Astrocyte (in vitro differentiated cells and primary cell): ENCODE measurements around the gene UCHL1. TPM values are rescaled to one million over a fixed set of nuclear protein-coding genes. Genes with fewer than 3 reads are reported as not detected.

ENCODE experiments used
- DNase-seq: peaks from one replicate; pipeline ENCODE4 v3.0.0-alpha.2; 2010; ENCODE audit warnings: low read depth
- FAIRE-seq: peaks from 2 replicates; lab custom pipeline; 2011; peaks lifted over from hg19 to GRCh38; lab: Jason Lieb, UNC
- H2AFZ ChIP-seq: 2 replicates; pipeline ENCODE4 v1.6.0; 2012; ENCODE audit warnings: low read depth, low read length, inconsistent platforms
- H3K27ac ChIP-seq: 2 replicates; pipeline ENCODE4 v1.5.1; 2011; ENCODE audit warnings: low read depth, low read length, inconsistent platforms
- H3K27me3 ChIP-seq: 2 replicates; pipeline ENCODE4 v1.6.0; 2011; ENCODE audit warnings: low read length, inconsistent platforms; ENCODE audit not compliant: insufficient read depth
- H3K36me3 ChIP-seq: 2 replicates; pipeline ENCODE4 v1.5.1; 2011; ENCODE audit warnings: low read length, inconsistent platforms; ENCODE audit not compliant: insufficient read depth
- H3K4me1 ChIP-seq: 2 replicates; pipeline ENCODE4 v1.5.1; 2011; ENCODE audit warnings: low read length, inconsistent platforms; ENCODE audit not compliant: insufficient read depth
- H3K4me2 ChIP-seq: 2 replicates; pipeline ENCODE4 v1.6.0; 2012; ENCODE audit warnings: low read length, inconsistent platforms
- H3K4me3 ChIP-seq: 2 replicates; pipeline ENCODE4 v1.5.1; 2011; ENCODE audit warnings: low read depth, mild to moderate bottlenecking, low read length, inconsistent platforms; ENCODE audit not compliant: insufficient read depth
- H3K79me2 ChIP-seq: 2 replicates; pipeline ENCODE4 v1.6.0; 2012; ENCODE audit warnings: mild to moderate bottlenecking, low read length, inconsistent platforms; ENCODE audit not compliant: insufficient read depth
- H3K9ac ChIP-seq: 2 replicates; pipeline ENCODE4 v1.6.0; 2012; ENCODE audit warnings: mild to moderate bottlenecking, low read length, inconsistent platforms
- H3K9me3 ChIP-seq: 2 replicates; pipeline ENCODE4 v1.5.1; 2012; ENCODE audit warnings: low read depth, mild to moderate bottlenecking, low read length, inconsistent platforms; ENCODE audit not compliant: insufficient read depth
- H4K20me1 ChIP-seq: 2 replicates; pipeline ENCODE4 v1.6.0; 2012; ENCODE audit warnings: low read length, inconsistent platforms; ENCODE audit not compliant: insufficient read depth
- H3K27ac Mint-ChIP-seq: one replicate; pipeline ENCODE4 v1.8.0; 2021; ENCODE audit warnings: mild to moderate bottlenecking, mixed read lengths; ENCODE audit not compliant: unreplicated experiment
- H3K27me3 Mint-ChIP-seq: one replicate; pipeline ENCODE4 v1.8.0; 2021; ENCODE audit warnings: low read depth, mixed read lengths; ENCODE audit not compliant: unreplicated experiment
- H3K36me3 Mint-ChIP-seq: one replicate; pipeline ENCODE4 v1.8.0; 2021; ENCODE audit warnings: low read depth, mixed read lengths; ENCODE audit not compliant: unreplicated experiment
- H3K4me1 Mint-ChIP-seq: one replicate; pipeline ENCODE4 v1.8.0; 2021; ENCODE audit warnings: low read depth, mixed read lengths; ENCODE audit not compliant: unreplicated experiment
- H3K4me3 Mint-ChIP-seq: one replicate; pipeline ENCODE4 v1.8.0; 2021; ENCODE audit warnings: mild to moderate bottlenecking, moderate library complexity, mixed read lengths; ENCODE audit not compliant: unreplicated experiment
- H3K9me3 Mint-ChIP-seq: one replicate; pipeline ENCODE4 v1.8.0; 2021; ENCODE audit warnings: mild to moderate bottlenecking, mixed read lengths; ENCODE audit not compliant: unreplicated experiment
- CTCF ChIP-seq: IDR thresholded peaks from 2 replicates; pipeline ENCODE4 v1.5.1; 2011; ENCODE audit warnings: low read depth, mild to moderate bottlenecking, inconsistent platforms, low read length, moderate library complexity; ENCODE audit not compliant: insufficient read depth
- EZH2 ChIP-seq: IDR thresholded peaks from 2 replicates; pipeline ENCODE4 v1.6.1; 2012; ENCODE audit warnings: mild to moderate bottlenecking, low read length, inconsistent platforms; ENCODE audit not compliant: insufficient read depth
- total RNA-seq: library from RNA; stranded (reverse); gene quantifications from 2 replicates; pipeline ENCODE4 v1.2.1, GENCODE V29; 2021

The UCHL1 gene
- total RNA-seq, 1 donor from 2014 or later, result 1,154 TPM

GRCh38 chr4:41256131-41256739, 493 bp upstream of the UCHL1 start:
- Mint-ChIP-seq H3K36me3 (peaks cover 12% of the 10 kb centered on the region), H3K27me3 (no peaks in the 10 kb centered on the region), H3K9me3 (no peaks in the 10 kb centered on the region), H3K27ac (peak overlapping the region; percentile 86), H3K4me3 (peak overlapping the region; percentile 84), H3K4me1 (peaks cover 21% of the 10 kb centered on the region)
- Histone ChIP-seq H3K9ac (peak overlapping the region; percentile 87), H3K4me3 (peak overlapping the region; percentile 80), H3K4me1 (peaks cover 17% of the 10 kb centered on the region), H3K9me3 (no peaks in the 10 kb centered on the region), H4K20me1 (peaks cover 34% of the 10 kb centered on the region), H3K4me2 (peak overlapping the region; percentile 84), H2AFZ (peak overlapping the region; percentile 33), H3K36me3 (peaks cover 20% of the 10 kb centered on the region), H3K27ac (no peak overlapping the region), H3K79me2 (peaks cover 29% of the 10 kb centered on the region), H3K27me3 (peaks cover 4% of the 10 kb centered on the region)
- TF ChIP-seq EZH2 (no peak), CTCF (peak; percentile 2)
- FAIRE-seq (no peak), DNase-seq (peak; percentile 57)

GRCh38 chr4:41257257-41257901, 651 bp downstream of the UCHL1 start:
- Histone ChIP-seq H2AFZ (peak overlapping the region; percentile 33), H3K4me2 (peak overlapping the region; percentile 84), H3K27me3 (peaks cover 3% of the 10 kb centered on the region), H3K27ac (peak overlapping the region; percentile 57), H3K9ac (peak overlapping the region; percentile 87), H3K9me3 (no peaks in the 10 kb centered on the region), H3K79me2 (peaks cover 29% of the 10 kb centered on the region), H3K36me3 (peaks cover 31% of the 10 kb centered on the region), H3K4me3 (peak overlapping the region; percentile 80), H3K4me1 (peaks cover 17% of the 10 kb centered on the region), H4K20me1 (peaks cover 44% of the 10 kb centered on the region)
- TF ChIP-seq EZH2, result no peak
- TF ChIP-seq CTCF, result no peak
- Mint-ChIP-seq H3K4me1 (peaks cover 25% of the 10 kb centered on the region), H3K27me3 (no peaks in the 10 kb centered on the region), H3K9me3 (no peaks in the 10 kb centered on the region), H3K4me3 (peak overlapping the region; percentile 96), H3K36me3 (peaks cover 22% of the 10 kb centered on the region), H3K27ac (peak overlapping the region; percentile 3)
- DNase-seq (peak; percentile 30), FAIRE-seq (no peak)

GRCh38 chr4:41257906-41258305, 1.2 kb downstream of the UCHL1 start:
- peak overlapping the region; percentile 33 for H2AFZ ChIP-seq
- no peak for FAIRE-seq

More at GRCh38 chr4:41257906-41258305, 1.2 kb downstream of the UCHL1 start:
- DNase-seq, result no peak
- no peaks in the 10 kb centered on the region for H3K9me3 ChIP-seq
- peak overlapping the region; percentile 3 for H3K27ac Mint-ChIP-seq
- no peak overlapping the region for H3K27ac ChIP-seq
- H3K79me2 ChIP-seq, result peaks cover 29% of the 10 kb centered on the region
- peaks cover 36% of the 10 kb centered on the region for H3K36me3 ChIP-seq
- peaks cover 44% of the 10 kb centered on the region for H4K20me1 ChIP-seq
- peak overlapping the region; percentile 96 for H3K4me3 Mint-ChIP-seq
- H3K36me3 Mint-ChIP-seq, result peaks cover 24% of the 10 kb centered on the region
- H3K27me3 ChIP-seq, result no peaks in the 10 kb centered on the region
- H3K9me3 Mint-ChIP-seq, result no peaks in the 10 kb centered on the region
- H3K4me1 Mint-ChIP-seq, result peaks cover 25% of the 10 kb centered on the region
- no peak for TF ChIP-seq EZH2
- TF ChIP-seq CTCF, result no peak
- H3K9ac ChIP-seq, result peak overlapping the region; percentile 87
- H3K27me3 Mint-ChIP-seq, result no peaks in the 10 kb centered on the region
- peaks cover 17% of the 10 kb centered on the region for H3K4me1 ChIP-seq
- H3K4me3 ChIP-seq, result peak overlapping the region; percentile 80
- H3K4me2 ChIP-seq, result peak overlapping the region; percentile 84
